Measurements from ENCODE around the gene ADGRA1.

GRCh38 chr10:133100186-133100585 is 12.5 kb downstream of the ADGRA1 start:
- no peak for TF ChIP-seq JUND (IDR thresholded peaks at IDR 0.05; ENCODE audit: low read length)
- TF ChIP-seq CTCF (IDR thresholded peaks at IDR 0.05; ENCODE audit: control extremely low read depth in 1 of 3, insufficient read depth in 1 of 3, low read depth in 1 of 3, low read length in 3 of 3): no peak
- no peak for TF ChIP-seq RFX5 (IDR thresholded peaks at IDR 0.05; ENCODE audit: borderline replicate concordance, low read depth, low read length)
- no peak for TF ChIP-seq HDAC2 (IDR thresholded peaks at IDR 0.05; ENCODE audit: borderline replicate concordance in 1 of 2, low read depth in 2 of 2, low read length in 2 of 2)
- TF ChIP-seq CEBPB (IDR thresholded peaks at IDR 0.05; ENCODE audit: low read depth, low read length): no peak
- TF ChIP-seq SP1 (IDR thresholded peaks at IDR 0.05; ENCODE audit: low read depth, low read length): no peak
- no peak for TF ChIP-seq GABPA (IDR thresholded peaks at IDR 0.05; ENCODE audit: borderline replicate concordance, insufficient read depth, low read length)
